Measurements from ENCODE around the gene CDCP1. TPM values are rescaled to one million over a fixed set of nuclear protein-coding genes. Genes with fewer than 3 reads are reported as not detected.
"Not testable (repeated sequence)": the region's sequence is repeated elsewhere in the genome, so short reads cannot be mapped to it uniquely, and the experiment has no call there.

The CDCP1 gene
- total and polyA plus RNA-seq, 12 donors = 0.27 to 4.3 (median 1.6) TPM

- TF ChIP-seq POLR2A (IDR thresholded peaks at IDR 0.05) = no peak
- TF ChIP-seq, protein P1, sequence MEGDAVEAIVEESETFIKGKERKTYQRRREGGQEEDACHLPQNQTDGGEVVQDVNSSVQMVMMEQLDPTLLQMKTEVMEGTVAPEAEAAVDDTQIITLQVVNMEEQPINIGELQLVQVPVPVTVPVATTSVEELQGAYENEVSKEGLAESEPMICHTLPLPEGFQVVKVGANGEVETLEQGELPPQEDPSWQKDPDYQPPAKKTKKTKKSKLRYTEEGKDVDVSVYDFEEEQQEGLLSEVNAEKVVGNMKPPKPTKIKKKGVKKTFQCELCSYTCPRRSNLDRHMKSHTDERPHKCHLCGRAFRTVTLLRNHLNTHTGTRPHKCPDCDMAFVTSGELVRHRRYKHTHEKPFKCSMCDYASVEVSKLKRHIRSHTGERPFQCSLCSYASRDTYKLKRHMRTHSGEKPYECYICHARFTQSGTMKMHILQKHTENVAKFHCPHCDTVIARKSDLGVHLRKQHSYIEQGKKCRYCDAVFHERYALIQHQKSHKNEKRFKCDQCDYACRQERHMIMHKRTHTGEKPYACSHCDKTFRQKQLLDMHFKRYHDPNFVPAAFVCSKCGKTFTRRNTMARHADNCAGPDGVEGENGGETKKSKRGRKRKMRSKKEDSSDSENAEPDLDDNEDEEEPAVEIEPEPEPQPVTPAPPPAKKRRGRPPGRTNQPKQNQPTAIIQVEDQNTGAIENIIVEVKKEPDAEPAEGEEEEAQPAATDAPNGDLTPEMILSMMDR (IDR thresholded peaks at IDR 0.05) = no peak
- H3K9me3 ChIP-seq (replicated peaks in 1 of 3) = no peaks in the 10 kb centered on the region
- intact Hi-C loops (cut with DNase I) = no loop called here
These were observed 67.2 kb downstream of the CDCP1 start for GRCh38 chr3:45078910-45079522.

GRCh38 chr3:45078256-45078655 is 67.9 kb downstream of the CDCP1 start:
- 44 to 100% (median 74%) methylated on average over 1 of the region's 1 CpG for WGBS, 4 donors
- intact Hi-C loops (cut with DNase I); H3K36me3 ChIP-seq (replicated peaks in 1 of 2); DNase-seq; H3K27me3 ChIP-seq; H3K4me3 ChIP-seq; H3K27ac ChIP-seq; H3K9me3 ChIP-seq (replicated peaks in 1 of 3); H3K4me1 ChIP-seq (replicated peaks in 1 of 2): not testable (repeated sequence)

More at GRCh38 chr3:45078910-45079522, 67.2 kb downstream of the CDCP1 start:
- Histone ChIP-seq H3K4me3 (no peak overlapping the region), H3K4me1 (replicated peaks in 1 of 2) (no peaks in the 10 kb centered on the region), H3K27ac (no peak overlapping the region), H3K27me3 (no peaks in the 10 kb centered on the region), H3K36me3 (replicated peaks in 1 of 2) (no peaks in the 10 kb centered on the region)
- WGBS, 4 donors = 72 to 87% (median 85%) methylated on average over 7 to 8 of the region's 8 CpGs
- DNase-seq = no peak

DNA sequence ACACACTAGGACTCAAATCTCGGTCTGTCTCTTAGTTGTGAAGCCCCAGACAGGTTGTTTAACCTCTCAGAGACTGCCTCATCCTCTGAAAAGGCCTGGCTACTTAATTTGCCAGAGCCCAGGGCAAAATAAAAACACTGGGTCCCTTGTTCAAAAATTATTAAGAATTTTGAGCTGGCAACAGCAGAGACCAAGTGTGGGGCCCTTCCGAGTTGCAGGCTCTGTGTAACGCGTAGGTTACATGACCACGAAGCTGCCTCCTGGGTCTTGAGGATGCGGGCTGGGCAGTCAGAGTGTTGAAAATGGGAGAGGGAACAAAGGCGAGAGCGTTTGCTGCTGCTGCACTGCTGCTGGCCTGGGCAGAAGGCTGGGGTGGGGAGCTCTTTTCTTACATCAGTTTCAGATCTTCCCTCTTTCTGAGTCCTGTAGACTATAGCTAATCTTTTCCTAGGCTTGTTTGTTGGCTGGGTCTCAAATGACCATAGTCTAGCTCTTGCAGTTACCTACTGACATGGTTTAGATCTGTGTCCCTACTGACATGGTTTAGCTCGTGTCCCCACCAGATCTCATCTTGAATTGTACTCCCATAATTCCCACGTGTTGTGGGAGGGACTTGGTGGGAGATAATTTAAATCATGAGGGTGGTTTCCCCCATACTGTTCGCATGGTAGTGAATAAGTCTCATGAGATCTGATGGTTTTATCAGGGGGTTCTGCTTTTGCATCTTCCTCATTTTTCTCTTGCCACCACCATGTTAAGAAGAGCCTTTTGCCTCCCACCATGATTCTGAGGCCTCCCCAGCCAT is 70.2 kb downstream of the CDCP1 start:
- WGBS, 4 donors = 78 to 88% (median 80%) methylated on average over 11 of the region's 11 CpGs
- intact Hi-C loops (cut with DNase I) = no loop called here

GRCh38 chr3:45071075-45071474 is 75.1 kb downstream of the CDCP1 start:
- H3K9me3 ChIP-seq (replicated peaks in 1 of 3) = no peaks in the 10 kb centered on the region
- no peak for DNase-seq
- no peak overlapping the region for H3K27ac ChIP-seq
- H3K4me1 ChIP-seq (replicated peaks in 1 of 2) = no peaks in the 10 kb centered on the region
- no peak overlapping the region for H3K4me3 ChIP-seq
- H3K27me3 ChIP-seq = no peaks in the 10 kb centered on the region
- no peak for TF ChIP-seq POLR2A (IDR thresholded peaks at IDR 0.05)
- TF ChIP-seq, protein P1 (IDR thresholded peaks at IDR 0.05) = no peak
- intact Hi-C loops (cut with DNase I) = no loop called here
- no peaks in the 10 kb centered on the region for H3K36me3 ChIP-seq (replicated peaks in 1 of 2)

More for the DNA sequence above, 70.2 kb downstream of the CDCP1 start:
- H3K4me1 ChIP-seq (replicated peaks in 1 of 2) = no peaks in the 10 kb centered on the region
- H3K36me3 ChIP-seq (replicated peaks in 1 of 2) = no peaks in the 10 kb centered on the region
- H3K4me3 ChIP-seq = no peak overlapping the region
- TF ChIP-seq, protein P1 (IDR thresholded peaks at IDR 0.05) = no peak
- TF ChIP-seq POLR2A (IDR thresholded peaks at IDR 0.05) = no peak
- no peak for DNase-seq
- H3K27ac ChIP-seq = no peak overlapping the region
- H3K9me3 ChIP-seq (replicated peaks in 1 of 3) = no peaks in the 10 kb centered on the region
- H3K27me3 ChIP-seq = no peaks in the 10 kb centered on the region
